Gastroesophageal sphincter (tissue), 4 donors: ENCODE data around the gene MARCHF11. TPM values are rescaled to one million over a fixed set of nuclear protein-coding genes. Genes with fewer than 3 reads are reported as not detected.

ENCODE experiments used
- ATAC-seq: fragments of 150-250 bp; one replicate; pipeline ENCODE4 v1.9.1; 2016; ENCODE audit warnings: mild to moderate bottlenecking, moderate library complexity
- H3K27ac ChIP-seq, 4 donors: fragments of 200-600 bp; sonication (generic) in 3 of 4; 1 replicate in 3 of 4; 2 replicates in 1 of 4; pipeline ENCODE4 v1.5.1; 2016 to 2019
- H3K27me3 ChIP-seq: fragments of 200-600 bp; sonication (generic); one replicate; pipeline ENCODE4 v1.5.1; 2019
- H3K36me3 ChIP-seq, 2 donors: fragments of 200-600 bp; sonication (generic); one replicate each; pipeline ENCODE4 v1.5.1; 2019; ENCODE audit warnings: control low read depth in 1 of 2
- H3K4me1 ChIP-seq, 3 donors: fragments of 200-600 bp; sonication (generic); 1 replicate in 2 of 3; 2 replicates in 1 of 3; pipeline ENCODE4 v1.5.1; 2016 to 2019; ENCODE audit warnings: control low read depth in 2 of 3
- H3K4me3 ChIP-seq, 2 donors: fragments of 200-600 bp; sonication (generic); one replicate each; pipeline ENCODE4 v1.5.1; 2019; ENCODE audit warnings: mild to moderate bottlenecking in 1 of 2, moderate library complexity in 1 of 2
- H3K9me3 ChIP-seq, 3 donors: fragments of 200-600 bp; sonication (generic); one replicate each; pipeline ENCODE4 v1.5.1; 2017 to 2019; ENCODE audit warnings: control low read depth in 2 of 3
- CTCF ChIP-seq, 4 experiments: fragments of 200-600 bp in 2 of 4; fragments of 450-650 bp in 2 of 4; sonication (generic) in 1 of 4; IDR thresholded peaks; one replicate each; pipeline ENCODE4 v1.5.1; 2017 to 2019; ENCODE audit warnings: antibody characterized with exemption in 4 of 4, mild to moderate bottlenecking in 2 of 4, moderate library complexity in 2 of 4
- EP300 ChIP-seq: sonication (generic); formaldehyde crosslinking; IDR thresholded peaks from one replicate; pipeline ENCODE4 v1.6.1; 2017; ENCODE audit warnings: antibody characterized with exemption, mild to moderate bottlenecking
- POLR2A ChIP-seq, 2 donors: fragments of 450-650 bp; IDR thresholded peaks; one replicate each; pipeline ENCODE4 v1.6.1; 2017; ENCODE audit warnings: antibody characterized with exemption in 2 of 2, mild to moderate bottlenecking in 2 of 2, moderate library complexity in 1 of 2
- POLR2AphosphoS5 ChIP-seq: sonication (generic); formaldehyde crosslinking; IDR thresholded peaks from one replicate; pipeline ENCODE4 v1.6.1; 2017; ENCODE audit warnings: antibody characterized with exemption
- WGBS, 2 donors: methylation state at CpG; one replicate each; pipeline ENCODE4 v1.1.5; 2018; ENCODE audit warnings: low coverage in 1 of 2; 5-methylcytosine and 5-hydroxymethylcytosine counted together
- total RNA-seq, 4 donors: library from RNA; depleted of rRNA; stranded (reverse); fragments of >200 nt; gene quantifications; one replicate each; pipeline ENCODE4 v1.1.0, GENCODE V29; 2016

Gene MARCHF11
- total RNA-seq, 4 donors from 2014 or later = not detected

DNA sequence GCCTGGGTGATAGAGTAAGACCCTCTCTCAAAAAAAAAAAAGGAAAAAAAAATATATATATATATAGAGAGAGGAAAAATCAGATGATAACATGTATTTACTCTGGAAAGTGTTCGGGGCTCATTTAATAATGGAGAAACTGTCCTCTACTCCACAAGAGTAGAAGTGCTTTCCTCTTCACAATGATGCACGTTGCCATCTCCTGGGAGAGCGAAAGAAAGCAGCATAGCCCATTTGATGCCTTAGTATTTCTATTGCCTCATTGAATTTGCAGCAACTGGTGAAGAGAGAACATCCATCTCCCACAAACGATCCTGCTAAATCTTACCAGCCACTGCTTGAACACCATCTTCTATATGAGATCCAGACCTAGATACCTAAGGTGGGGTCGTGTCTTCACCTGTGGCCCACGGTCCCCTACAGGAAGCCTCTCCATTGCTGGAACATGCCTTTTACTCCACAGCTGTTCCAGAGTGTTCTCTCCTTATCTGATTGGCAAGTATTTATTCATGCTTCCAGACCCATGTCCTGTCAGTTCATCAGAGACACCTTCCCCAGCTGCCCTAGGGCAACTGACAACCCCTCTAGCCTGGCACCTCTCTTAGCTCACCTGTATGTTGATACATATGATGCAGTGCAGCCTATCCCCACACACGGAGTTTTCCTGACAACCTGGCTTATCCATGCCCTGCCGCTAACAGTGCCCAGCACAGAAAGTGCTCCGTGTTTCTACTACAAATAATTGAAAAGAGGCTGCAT is 115.3 kb downstream of the MARCHF11 start:
- ATAC-seq = no peak

DNA sequence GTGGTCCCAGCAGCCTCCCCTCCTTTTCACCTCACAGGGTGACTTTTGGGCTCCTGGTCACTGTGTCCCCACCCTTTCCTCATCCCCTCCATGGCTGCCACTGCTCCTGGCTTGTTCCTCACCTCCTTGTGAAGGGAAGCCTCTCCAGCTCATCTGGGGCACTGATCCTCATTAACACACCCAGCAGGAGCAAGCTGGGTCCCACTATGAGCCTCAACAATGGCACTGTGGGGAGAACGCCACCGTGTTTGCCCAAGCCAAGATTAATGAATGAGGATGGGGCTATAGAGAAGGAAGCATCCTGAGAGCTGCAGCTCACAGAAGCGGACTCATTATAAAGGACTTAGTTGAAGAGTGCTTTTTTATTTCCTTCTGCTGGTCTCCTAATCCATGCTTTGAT is 118.4 kb downstream of the MARCHF11 start:
- Histone ChIP-seq H3K9me3 (no peaks in the 10 kb centered on the region), H3K27ac (no peak overlapping the region), H3K36me3 (no peaks in the 10 kb centered on the region), H3K27me3 (peaks cover 17% of the 10 kb centered on the region), H3K4me3 (no peak overlapping the region), H3K4me1 (no peaks in the 10 kb centered on the region)
- ATAC-seq = no peak
- TF ChIP-seq EP300 (no peak), CTCF (IDR thresholded peaks at IDR 0.05) (no peak), POLR2A (IDR thresholded peaks at IDR 0.05) (no peak), POLR2AphosphoS5 (no peak)
- 43% methylated on average over 3 of the region's 3 CpGs; no CpG with 5 or more reads in 1 of the 2 donors for WGBS, 2 donors

More for the DNA sequence above, 115.3 kb downstream of the MARCHF11 start:
- no peak overlapping the region for H3K27ac ChIP-seq
- WGBS, 2 donors = 65 to 66% methylated on average over 6 to 9 of the region's 9 CpGs
- TF ChIP-seq POLR2AphosphoS5 (no peak), POLR2A (IDR thresholded peaks at IDR 0.05) (no peak), EP300 (no peak), CTCF (IDR thresholded peaks at IDR 0.05) (no peak)
- H3K9me3 ChIP-seq = no peaks in the 10 kb centered on the region
- H3K27me3 ChIP-seq = peaks cover 23% of the 10 kb centered on the region
- H3K36me3 ChIP-seq = no peaks in the 10 kb centered on the region
- H3K4me3 ChIP-seq = no peak overlapping the region
- no peaks in the 10 kb centered on the region for H3K4me1 ChIP-seq

DNA sequence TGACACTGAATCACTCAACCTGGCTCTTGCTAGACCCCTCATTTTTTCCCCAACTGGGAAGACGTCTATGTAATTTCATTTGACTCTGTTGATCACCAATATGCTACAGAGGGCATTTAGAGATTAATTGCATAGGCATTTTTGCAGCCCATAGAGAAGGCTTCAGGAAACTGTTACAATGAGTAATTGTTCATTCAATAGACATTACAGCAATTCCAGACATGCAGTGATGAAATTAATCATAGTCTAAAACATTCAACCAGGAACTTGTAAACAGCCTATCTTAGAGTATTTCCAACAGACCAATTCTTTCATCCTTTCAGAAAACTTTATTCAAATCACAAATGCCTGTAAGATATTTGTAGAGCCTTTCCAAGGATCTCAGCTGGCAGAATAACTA is 122.3 kb downstream of the MARCHF11 start:
- H3K27ac ChIP-seq = no peak overlapping the region
- no peak overlapping the region for H3K4me3 ChIP-seq
- TF ChIP-seq POLR2AphosphoS5 = no peak
- no peak for TF ChIP-seq EP300
- TF ChIP-seq CTCF (IDR thresholded peaks at IDR 0.05) = no peak
- peaks cover 17% of the 10 kb centered on the region for H3K27me3 ChIP-seq
- ATAC-seq = no peak
- WGBS, 2 donors = 0 to 19% methylated on average over 1 of the region's 1 CpG
- no peaks in the 10 kb centered on the region for H3K9me3 ChIP-seq
- no peaks in the 10 kb centered on the region for H3K36me3 ChIP-seq
- H3K4me1 ChIP-seq = no peaks in the 10 kb centered on the region

DNA sequence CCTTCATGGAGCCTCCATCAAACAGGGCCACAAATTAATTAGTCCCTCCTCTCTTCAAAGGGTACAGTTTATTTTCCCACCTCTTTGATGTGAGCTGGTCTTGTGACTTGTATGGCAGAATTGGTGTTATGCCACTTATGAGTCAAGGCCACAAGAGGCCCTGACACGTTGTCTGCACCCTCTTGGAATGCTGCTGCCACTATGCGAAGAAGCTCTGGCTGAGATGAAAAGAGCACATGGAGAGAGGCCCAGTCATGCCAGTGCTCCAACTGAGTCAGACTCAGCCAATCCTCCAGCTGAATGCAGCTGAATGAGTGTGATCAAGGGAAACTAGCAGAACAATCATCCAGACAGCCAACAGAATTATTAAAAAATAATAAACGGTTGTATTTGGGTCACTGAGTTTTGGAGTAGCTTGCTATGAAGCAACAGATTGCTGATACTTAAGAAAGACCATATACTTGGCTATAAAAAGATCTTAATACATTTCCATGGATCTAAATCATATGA is 128.3 kb downstream of the MARCHF11 start:
- Histone ChIP-seq H3K27me3 (no peaks in the 10 kb centered on the region), H3K4me1 (no peaks in the 10 kb centered on the region), H3K4me3 (no peak overlapping the region), H3K36me3 (no peaks in the 10 kb centered on the region), H3K27ac (no peak overlapping the region), H3K9me3 (no peaks in the 10 kb centered on the region)
- WGBS, 2 donors = 53 to 56% methylated on average over 1 to 3 of the region's 3 CpGs
- TF ChIP-seq EP300 (no peak), CTCF (IDR thresholded peaks at IDR 0.05) (no peak), POLR2AphosphoS5 (no peak), POLR2A (IDR thresholded peaks at IDR 0.05) (no peak)
- no peak for ATAC-seq

- Histone ChIP-seq H3K27me3 (no peaks in the 10 kb centered on the region), H3K27ac (no peak overlapping the region), H3K4me1 (no peaks in the 10 kb centered on the region), H3K4me3 (no peak overlapping the region), H3K36me3 (no peaks in the 10 kb centered on the region), H3K9me3 (no peaks in the 10 kb centered on the region)
- ATAC-seq = no peak
- no peak for TF ChIP-seq POLR2A (IDR thresholded peaks at IDR 0.05)
- TF ChIP-seq CTCF (IDR thresholded peaks at IDR 0.05) = no peak
- no peak for TF ChIP-seq EP300
- TF ChIP-seq POLR2AphosphoS5 = no peak
- 75 to 83% methylated on average over 1 of the region's 1 CpG for WGBS, 2 donors
These were observed 129.2 kb downstream of the MARCHF11 start for GRCh38 chr5:16050414-16050813.
